B cell (primary cell): ENCODE results near the gene SLCO6A1. TPM values are rescaled to one million over a fixed set of nuclear protein-coding genes. Genes with fewer than 3 reads are reported as not detected.

Experiments
- ATAC-seq: fragments of 200-7000 bp; cut with Tn5 transposase; one replicate; pipeline ENCODE4 v1.10.0; 2021; ENCODE audit warnings: low read depth, mild to moderate bottlenecking, moderate number of reproducible peaks, moderate library complexity
- CTCF ChIA-PET: fragments of 350-600 bp; sonication (Branson Sonifier 250); formaldehyde crosslinking; loops from one replicate; lab custom pipeline; 2021; ENCODE audit warnings: antibody characterized with exemption, inconsistent platforms; lab: Charles Lee
- POLR2A ChIA-PET: fragments of 350-600 bp; sonication (Branson Sonifier 250); formaldehyde crosslinking; loops from one replicate; lab custom pipeline; 2021; ENCODE audit warnings: antibody characterized with exemption; lab: Charles Lee
- DNase-seq: peaks from one replicate; pipeline ENCODE4 v3.0.0; 2013
- H2AFZ ChIP-seq: 2 replicates; pipeline ENCODE4 v1.6.1; 2012; ENCODE audit warnings: mild to moderate bottlenecking, low read depth, low read length; ENCODE audit not compliant: insufficient read depth, poor library complexity, severe bottlenecking
- H3K27ac ChIP-seq, 2 donors: 1 replicate in 1 of 2; 2 replicates in 1 of 2; pipeline ENCODE4 v1.5.1; 2012 to 2013; ENCODE audit warnings: low read length in 2 of 2, mild to moderate bottlenecking in 2 of 2, moderate library complexity in 1 of 2
- H3K27me3 ChIP-seq, 4 experiments: fragments of 200-600 bp in 1 of 4; sonication (generic) in 1 of 4; replicated peaks in 1 of 4; 1 replicate in 2 of 4; 2 replicates in 2 of 4; pipeline versions ENCODE4 v1.6.1 to v1.7.0; 2013 to 2016; ENCODE audit warnings: low read length in 3 of 4, mild to moderate bottlenecking in 2 of 4, mixed read lengths in 1 of 4, moderate library complexity in 1 of 4; ENCODE audit not compliant: insufficient read depth in 4 of 4, control insufficient read depth in 3 of 4; ENCODE audit errors: control extremely low read depth in 1 of 4
- H3K36me3 ChIP-seq, 2 experiments: replicated peaks in 1 of 2; 1 replicate in 1 of 2; 2 replicates in 1 of 2; pipeline versions ENCODE4 v1.6.1 to v1.7.1; 2013; ENCODE audit warnings: low read length in 1 of 2; ENCODE audit not compliant: insufficient read depth in 2 of 2, control insufficient read depth in 1 of 2; ENCODE audit errors: control extremely low read depth in 1 of 2, extremely low read depth in 1 of 2
- H3K4me1 ChIP-seq, 2 donors: fragments of 200-600 bp in 1 of 2; sonication (generic) in 1 of 2; 1 replicate in 1 of 2; 2 replicates in 1 of 2; pipeline versions ENCODE4 v1.5.1 to v1.6.1; 2013 to 2017; ENCODE audit warnings: low read length in 2 of 2; ENCODE audit not compliant: control insufficient read depth in 2 of 2, insufficient read depth in 2 of 2
- H3K4me2 ChIP-seq: replicated peaks from 2 replicates; pipeline ENCODE3; 2012; ENCODE audit warnings: mild to moderate bottlenecking, low read depth, low read length; ENCODE audit not compliant: poor library complexity, severe bottlenecking
- H3K4me3 ChIP-seq, 5 experiments: fragments of 200-600 bp in 1 of 5; sonication (generic) in 1 of 5; 1 replicate in 3 of 5; 2 replicates in 2 of 5; pipeline versions ENCODE4 v1.5.1 to v1.7.0; 2011 to 2016; ENCODE audit warnings: low read length in 4 of 5, mild to moderate bottlenecking in 4 of 5, low read depth in 2 of 5, control low read depth in 1 of 5, moderate library complexity in 1 of 5; ENCODE audit not compliant: insufficient read depth in 1 of 5; ENCODE audit errors: control extremely low read depth in 1 of 5, extremely low read depth in 1 of 5
- H3K79me2 ChIP-seq: fragments of 200-600 bp; sonication (generic); one replicate; pipeline ENCODE4 v1.6.0; 2016; ENCODE audit warnings: low read length; ENCODE audit not compliant: control insufficient read depth, insufficient read depth
- H3K9ac ChIP-seq: fragments of 200-600 bp; sonication (generic); 2 replicates; pipeline ENCODE4 v1.6.1; 2017; ENCODE audit warnings: mild to moderate bottlenecking, low read length, moderate library complexity
- H3K9me3 ChIP-seq, 3 donors: one replicate each; pipeline versions ENCODE4 v1.6.1 to v1.7.1; 2013; ENCODE audit warnings: low read length in 2 of 3; ENCODE audit not compliant: control insufficient read depth in 2 of 3, insufficient read depth in 1 of 3; ENCODE audit errors: control extremely low read depth in 1 of 3
- H4K20me1 ChIP-seq: 2 replicates; pipeline ENCODE4 v1.6.0; 2012; ENCODE audit warnings: mild to moderate bottlenecking, low read length; ENCODE audit not compliant: insufficient read depth, control insufficient read depth, poor library complexity, severe bottlenecking
- H3K27ac Mint-ChIP-seq: one replicate; pipeline ENCODE4 v1.8.0; 2021; ENCODE audit warnings: mixed read lengths
- H3K27me3 Mint-ChIP-seq: one replicate; pipeline ENCODE4 v1.8.0; 2021; ENCODE audit warnings: mixed read lengths
- H3K4me1 Mint-ChIP-seq: one replicate; pipeline ENCODE4 v1.8.0; 2021; ENCODE audit warnings: mixed read lengths
- H3K4me3 Mint-ChIP-seq: one replicate; pipeline ENCODE4 v1.8.0; 2021; ENCODE audit warnings: mixed read lengths
- H3K9me3 Mint-ChIP-seq: one replicate; pipeline ENCODE4 v1.8.0; 2022; ENCODE audit warnings: mixed read lengths; ENCODE audit not compliant: insufficient read depth
- CTCF ChIP-seq: fragments of 200-600 bp; IDR thresholded peaks from one replicate; pipeline ENCODE4 v1.8.0; 2022; ENCODE audit warnings: antibody characterized with exemption, mild to moderate bottlenecking
- EZH2 ChIP-seq: IDR thresholded peaks from 2 replicates; pipeline ENCODE4 v1.6.1; 2012; ENCODE audit warnings: borderline replicate concordance, low read depth, mild to moderate bottlenecking, moderate library complexity, low read length; ENCODE audit not compliant: insufficient read depth, poor library complexity, severe bottlenecking
- WGBS: methylation state at CpG from one replicate; pipeline ENCODE4 v1.1.5; 2013; ENCODE audit warnings: missing lambda C conversion rate; ENCODE audit not compliant: insufficient coverage; 5-methylcytosine and 5-hydroxymethylcytosine counted together
- intact Hi-C: fragments of 100-400 bp; cut with micrococcal nuclease; formaldehyde crosslinking; loops from one replicate; pipeline ENCODE4 v1.10.0; 2022
- polyA plus RNA-seq: library from polyadenylated mRNA; depleted of rRNA; stranded (reverse); fragments of >200 nt; gene quantifications from 2 replicates; pipeline ENCODE4 v1.2.3, GENCODE V29; 2012
- total RNA-seq, 2 donors: library from RNA; stranded (reverse); fragments of 120-200 nt in 1 of 2; gene quantifications; 1 replicate in 1 of 2; 2 replicates in 1 of 2; pipeline versions ENCODE4 v1.2.3 to v1.2.4, GENCODE V29; 2013 to 2022

The SLCO6A1 gene
- total and polyA plus RNA-seq, 2 donors (not counting 1 experiment from before 2014, with no cell fraction given): not detected

- WGBS: no CpG with 5 or more reads among the region's 2 CpGs
- CTCF ChIA-PET: no interaction called here
- H3K4me1 ChIP-seq: no peaks in the 10 kb centered on the region
- H3K9me3 ChIP-seq: no peaks in the 10 kb centered on the region
- intact Hi-C loops: no loop called here
- H3K4me2 ChIP-seq: no peak overlapping the region
- no peak overlapping the region for H3K4me3 Mint-ChIP-seq
- POLR2A ChIA-PET: no interaction called here
- H3K4me1 Mint-ChIP-seq: no peaks in the 10 kb centered on the region
- H3K4me3 ChIP-seq: no peak overlapping the region
- H3K27ac Mint-ChIP-seq: no peak overlapping the region
- no peak overlapping the region for H3K27ac ChIP-seq
- H3K36me3 ChIP-seq: no peaks in the 10 kb centered on the region
- H3K79me2 ChIP-seq: no peaks in the 10 kb centered on the region
- no peak for DNase-seq
- no peaks in the 10 kb centered on the region for H4K20me1 ChIP-seq
- no peak overlapping the region for H2AFZ ChIP-seq
- no peaks in the 10 kb centered on the region for H3K9me3 Mint-ChIP-seq
- ATAC-seq: no peak
- TF ChIP-seq EZH2 (no peak), CTCF (no peak)
- H3K27me3 Mint-ChIP-seq: peaks cover 4% of the 10 kb centered on the region
- no peaks in the 10 kb centered on the region for H3K27me3 ChIP-seq
- no peak overlapping the region for H3K9ac ChIP-seq
These were observed 15.1 kb downstream of the SLCO6A1 start for GRCh38 chr5:102483736-102484135.

- Histone ChIP-seq H3K4me1 (no peaks in the 10 kb centered on the region), H3K9ac (no peak overlapping the region), H4K20me1 (no peaks in the 10 kb centered on the region), H3K27me3 (no peaks in the 10 kb centered on the region), H3K9me3 (no peaks in the 10 kb centered on the region), H3K36me3 (no peaks in the 10 kb centered on the region), H3K4me2 (no peak overlapping the region), H2AFZ (no peak overlapping the region), H3K79me2 (no peaks in the 10 kb centered on the region), H3K27ac (no peak overlapping the region), H3K4me3 (no peak overlapping the region)
- ATAC-seq (no peak), DNase-seq (no peak)
- H3K4me3 Mint-ChIP-seq: no peak overlapping the region
- H3K9me3 Mint-ChIP-seq: no peaks in the 10 kb centered on the region
- no peaks in the 10 kb centered on the region for H3K27me3 Mint-ChIP-seq
- no peak for TF ChIP-seq EZH2
- no peak for TF ChIP-seq CTCF
- ChIA-PET CTCF (no interaction called here), POLR2A (no interaction called here)
- WGBS: no CpG with 5 or more reads among the region's 1 CpG
- intact Hi-C loops: no loop called here
- H3K27ac Mint-ChIP-seq: no peak overlapping the region
- H3K4me1 Mint-ChIP-seq: no peaks in the 10 kb centered on the region
These were observed 17.6 kb downstream of the SLCO6A1 start for GRCh38 chr5:102481054-102481715.
